T-helper 2 cell (primary cell): ENCODE measurements around the gene ZC2HC1B.
A peak's percentile ranks its signal among the peaks of the same experiment; 100 is the strongest.
"Not testable (repeated sequence)": the region's sequence is repeated elsewhere in the genome, so short reads cannot be mapped to it uniquely, and the experiment has no call there.

ENCODE experiments used
- DNase-seq, 5 experiments: peaks; one replicate each; pipeline versions ENCODE4 v3.0.0 to v3.0.0-alpha.2; 2012 to 2022

The ZC2HC1B gene

GRCh38 chr6:143871202-143871730 is 7.0 kb downstream of the ZC2HC1B start:
- DNase-seq, result not testable (repeated sequence)

- DNase-seq, result peak in 1 of 5 experiments; percentile 77
Measured at GRCh38 chr6:143872201-143872600, 7.9 kb downstream of the ZC2HC1B start.

GRCh38 chr6:143873600-143873999 is 9.3 kb downstream of the ZC2HC1B start:
- DNase-seq, result not testable (repeated sequence)

GRCh38 chr6:143874503-143874902 is 10.2 kb downstream of the ZC2HC1B start:
- DNase-seq, result not testable (repeated sequence)

GRCh38 chr6:143877584-143878271 is 13.5 kb downstream of the ZC2HC1B start:
- DNase-seq, result peak in 1 of 5 experiments; percentile 15

- no peak for DNase-seq
Measured at GRCh38 chr6:143878272-143878760, 14.0 kb downstream of the ZC2HC1B start.

GRCh38 chr6:143880412-143880811 is 16.1 kb downstream of the ZC2HC1B start:
- DNase-seq, result no peak

- no peak for DNase-seq
Measured at GRCh38 chr6:143882401-143882930, 18.2 kb downstream of the ZC2HC1B start.

GRCh38 chr6:143884216-143884900 is 20.1 kb downstream of the ZC2HC1B start:
- no peak for DNase-seq

GRCh38 chr6:143885116-143885515 is 20.8 kb downstream of the ZC2HC1B start:
- no peak for DNase-seq

- DNase-seq, result no peak
Measured at GRCh38 chr6:143894655-143895054, 30.4 kb downstream of the ZC2HC1B start.

- no peak for DNase-seq
Measured at GRCh38 chr6:143896126-143896860, 32.0 kb downstream of the ZC2HC1B start.

GRCh38 chr6:143900358-143900757 is 36.1 kb downstream of the ZC2HC1B start:
- no peak for DNase-seq

GRCh38 chr6:143901885-143902750 is 37.8 kb downstream of the ZC2HC1B start:
- peak in 1 of 5 experiments; percentile 44 for DNase-seq

GRCh38 chr6:143902827-143903226 is 38.6 kb downstream of the ZC2HC1B start:
- no peak for DNase-seq

- DNase-seq, result no peak
Measured at GRCh38 chr6:143911028-143911427, 46.8 kb downstream of the ZC2HC1B start.

GRCh38 chr6:143912671-143913070 is 48.4 kb downstream of the ZC2HC1B start:
- DNase-seq, result no peak

GRCh38 chr6:143917026-143917425 is 52.8 kb downstream of the ZC2HC1B start:
- DNase-seq, result not testable (repeated sequence)

- DNase-seq, result no peak
Measured at GRCh38 chr6:143928853-143929252, 64.6 kb downstream of the ZC2HC1B start.

- no peak for DNase-seq
Measured at GRCh38 chr6:143929975-143930374, 65.7 kb downstream of the ZC2HC1B start.

- no peak for DNase-seq
Measured at GRCh38 chr6:143934331-143934730, 70.1 kb downstream of the ZC2HC1B start.

GRCh38 chr6:143934867-143935266 is 70.6 kb downstream of the ZC2HC1B start:
- no peak for DNase-seq
